ENCODE data around the gene APPBP2. TPM values are rescaled to one million over a fixed set of nuclear protein-coding genes. Genes with fewer than 3 reads are reported as not detected.

The APPBP2 gene
- total and polyA plus RNA-seq, 2 of the 8 experiments (the other 6 are each of a cell fraction or from before 2014, with no cell fraction given), result 3.3 to 18.0 TPM

GRCh38 chr17:60445144-60445543 lies 80.9 kb downstream of the APPBP2 start:
- DNase-seq (ENCODE audit: low read depth in 1 of 2, low spot score in 2 of 2) (no peak), FAIRE-seq (no peak)
- Histone ChIP-seq H3K27ac (ENCODE audit: low read depth, low read length) (no peak overlapping the region), H3K14ac (ENCODE audit: insufficient read length) (no peak overlapping the region), H3K23me2 (ENCODE audit: low read depth, low read length) (no peaks in the 10 kb centered on the region), H2AK5ac (ENCODE audit: low read depth, low read length) (no peak overlapping the region), H4K8ac (ENCODE audit: extremely low read depth, insufficient read depth, low read length) (no peak overlapping the region), H2BK15ac (ENCODE audit: low read length) (no peak overlapping the region), H4K5ac (ENCODE audit: insufficient read length, low read depth, low read length) (no peak overlapping the region), H3K56ac (replicated peaks; ENCODE audit: insufficient read length, low read depth, low read length) (no peak overlapping the region), H3K27me3 (replicated peaks in 1 of 4; ENCODE audit: control insufficient read depth in 3 of 4, extremely low read depth in 1 of 4, insufficient read depth in 3 of 4, low read length in 3 of 4) (no peaks in the 10 kb centered on the region), H3K18ac (ENCODE audit: extremely low read depth, low read length) (no peak overlapping the region), H3K9me3 (ENCODE audit: insufficient read depth in 2 of 2, low read depth in 1 of 2, low read length in 1 of 2) (peaks cover 0 to 3% of the 10 kb centered on the region in 2 experiments; a peak in 2 of 4 replicates), H4K91ac (replicated peaks; ENCODE audit: insufficient read length, low read length) (no peak overlapping the region), H2AFZ (ENCODE audit: low read length) (no peak overlapping the region), H3K4me2 (ENCODE audit: insufficient read depth in 1 of 2, low read depth in 2 of 2, low read length in 2 of 2) (no peak overlapping the region), H2BK20ac (ENCODE audit: low read length) (no peak overlapping the region), H3K9ac (replicated peaks in 1 of 4; ENCODE audit: extremely low read depth in 1 of 4, low read depth in 3 of 4, low read length in 3 of 4) (no peak overlapping the region), H2BK5ac (ENCODE audit: low read depth, low read length) (no peak overlapping the region), H4K20me1 (replicated peaks in 1 of 2; ENCODE audit: control insufficient read depth in 1 of 2, insufficient read depth in 2 of 2, low read length in 2 of 2) (no peaks in the 10 kb centered on the region), H3K4me1 (replicated peaks in 1 of 4; ENCODE audit: control insufficient read depth in 3 of 4, insufficient read depth in 4 of 4, low read length in 3 of 4) (no peaks in the 10 kb centered on the region), H2BK120ac (replicated peaks; ENCODE audit: low read depth, low read length) (no peak overlapping the region), H3K23ac (ENCODE audit: insufficient read length) (no peak overlapping the region), H3K79me2 (ENCODE audit: control insufficient read depth in 1 of 2, insufficient read depth in 2 of 2, low read length in 2 of 2) (no peaks in the 10 kb centered on the region), H2BK12ac (ENCODE audit: low read depth, low read length) (no peak overlapping the region), H3K79me1 (ENCODE audit: low read depth, low read length) (no peaks in the 10 kb centered on the region), H3K4ac (replicated peaks; ENCODE audit: insufficient read length, low read depth, low read length) (no peak overlapping the region), H3K4me3 (ENCODE audit: extremely low read depth in 1 of 4, insufficient read depth in 2 of 4, low read depth in 3 of 4, low read length in 4 of 4) (no peak overlapping the region), H3K36me3 (ENCODE audit: control insufficient read depth in 2 of 4, insufficient read depth in 4 of 4, low read length in 3 of 4) (peaks cover 0 to 15% (median 2%) of the 10 kb centered on the region in 4 experiments; a peak in 4 of 8 replicates)
- POLR2A ChIA-PET (ENCODE audit: partially characterized antibody), result no interaction called here
- CTCF ChIA-PET (ENCODE audit: partially characterized antibody), result interaction anchor here (0.6 to 0.9 kb wide), 2 partner anchors 10 to 162 kb away, joined by 3 to 4 read pairs; no protein-coding TSS in a partner anchor
- TF ChIP-seq EZH2 (IDR thresholded peaks at IDR 0.05; ENCODE audit: low read depth, low read length, severe bottlenecking) (no peak), CTCF (IDR thresholded peaks at IDR 0.05; ENCODE audit: control extremely low read depth in 1 of 3, insufficient read depth in 1 of 3, low read depth in 1 of 3, low read length in 3 of 3) (no peak), KDM1A (IDR thresholded peaks at IDR 0.05; ENCODE audit: borderline replicate concordance, low read length) (no peak), ATF3 (IDR thresholded peaks at IDR 0.05; ENCODE audit: insufficient read depth, low read depth, low read length) (no peak), RNF2 (IDR thresholded peaks at IDR 0.05; ENCODE audit: borderline replicate concordance, low read depth, low read length, missing control alignments, poor library complexity, severe bottlenecking) (no peak), CBX8 (IDR thresholded peaks at IDR 0.05; ENCODE audit: borderline replicate concordance, low read depth, low read length) (no peak), RXRA (IDR thresholded peaks at IDR 0.05; ENCODE audit: insufficient read depth, low read depth, low read length) (no peak), BCL11A (IDR thresholded peaks at IDR 0.05; ENCODE audit: low read depth in 2 of 2, low read length in 2 of 2) (no peak), MAFK (IDR thresholded peaks at IDR 0.05; ENCODE audit: low read depth, low read length) (no peak), ASH2L (IDR thresholded peaks at IDR 0.05; ENCODE audit: low read length) (no peak), TAF1 (IDR thresholded peaks at IDR 0.05; ENCODE audit: low read depth, low read length) (no peak)

Data from H1 (cell line).